HT-29 (cell line): ENCODE results near the gene ARHGAP15. TPM values are rescaled to one million over a fixed set of nuclear protein-coding genes. Genes with fewer than 3 reads are reported as not detected.

Experiments used
- DNase-seq: peaks from one replicate; pipeline ENCODE4 v3.0.0-alpha.2; 2015; ENCODE audit warnings: low spot score
- total RNA-seq: library from RNA; depleted of rRNA; stranded (reverse); fragments of >200 nt; shearing (Covaris generic); gene quantifications from 2 replicates; pipeline ENCODE4 v1.2.3, GENCODE V29; 2014

The ARHGAP15 gene
- total RNA-seq, 1 experiment from 2014 or later, result not detected

DNA sequence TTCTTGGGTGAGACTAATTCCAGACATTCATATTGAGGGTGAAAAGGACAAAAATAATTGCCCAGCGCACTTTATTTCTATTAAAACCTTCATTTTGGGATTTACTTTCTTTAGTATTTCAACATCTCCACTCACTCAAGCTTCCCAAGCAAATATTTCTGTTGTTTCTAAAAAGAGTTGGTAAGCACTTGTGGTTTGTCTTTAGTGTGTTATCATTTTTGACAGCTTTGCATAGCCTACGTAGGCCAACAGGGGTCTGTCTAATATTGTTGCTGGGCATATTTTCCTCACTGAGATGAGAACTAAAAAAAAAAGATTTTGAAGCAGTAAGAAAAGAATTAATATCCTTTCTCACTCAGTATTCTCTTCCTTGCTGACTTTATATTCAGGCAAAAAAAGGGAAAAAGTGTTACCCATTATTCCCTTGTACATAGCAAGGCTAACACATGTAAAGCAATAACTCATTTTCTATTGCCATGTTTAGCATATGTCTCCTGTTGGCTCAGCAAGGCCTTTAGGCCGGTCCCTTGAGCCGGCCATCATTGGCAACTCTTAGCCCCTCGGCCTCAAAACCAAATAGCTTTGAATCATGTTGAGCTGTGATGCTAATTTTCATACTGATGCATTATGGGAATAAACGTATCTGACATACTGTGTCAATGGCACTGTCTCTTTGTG, 494.2 kb downstream of the ARHGAP15 start:
- no peak for DNase-seq

DNA sequence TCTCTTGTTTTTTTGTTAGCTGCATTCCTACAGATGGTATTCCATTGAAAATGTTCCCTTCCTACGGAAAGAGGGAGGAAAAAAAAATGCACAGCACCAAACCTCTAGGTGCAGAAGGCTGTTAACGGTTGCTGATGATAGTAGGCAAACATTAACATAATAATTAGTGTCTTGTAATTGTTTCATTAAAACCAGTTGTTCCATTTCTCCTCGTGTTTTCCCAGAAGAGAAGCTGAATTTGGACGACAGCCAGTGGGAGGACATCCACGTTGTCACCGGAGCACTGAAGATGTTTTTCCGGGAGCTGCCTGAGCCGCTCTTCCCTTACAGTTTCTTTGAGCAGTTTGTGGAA, 494.7 kb downstream of the ARHGAP15 start:
- no peak for DNase-seq

GRCh38 chr2:143629340-143629739, 500.1 kb downstream of the ARHGAP15 start:
- DNase-seq, result no peak

DNA sequence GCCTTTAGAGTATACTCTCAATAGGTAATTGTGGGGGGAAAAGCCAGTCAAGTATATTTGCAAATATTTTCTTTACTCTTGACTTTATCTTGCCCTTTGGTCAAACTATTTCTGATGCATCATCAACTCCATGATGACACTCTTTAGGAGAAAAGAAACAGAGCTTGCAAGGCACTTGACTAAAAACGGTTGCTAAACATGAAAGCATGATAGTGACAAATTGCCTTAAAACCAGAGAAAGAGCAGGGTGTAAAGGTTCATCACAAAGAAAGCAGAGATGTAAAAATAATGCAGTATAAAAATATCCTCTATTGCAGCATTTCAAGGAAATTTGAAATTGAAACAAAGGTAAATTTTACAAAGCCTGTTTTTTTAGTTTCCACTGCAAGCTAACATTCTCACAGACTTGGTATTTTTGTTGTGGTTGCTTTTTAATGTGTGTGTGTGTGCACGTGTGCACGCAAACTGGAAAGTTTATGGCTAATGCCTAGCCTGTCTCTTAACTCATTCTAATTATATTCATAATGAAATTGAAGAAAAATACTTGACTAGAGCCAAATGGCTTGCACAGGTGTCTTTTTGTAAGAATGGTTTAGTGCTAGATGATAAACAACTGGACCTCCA, 503.6 kb downstream of the ARHGAP15 start:
- DNase-seq, result no peak

DNA sequence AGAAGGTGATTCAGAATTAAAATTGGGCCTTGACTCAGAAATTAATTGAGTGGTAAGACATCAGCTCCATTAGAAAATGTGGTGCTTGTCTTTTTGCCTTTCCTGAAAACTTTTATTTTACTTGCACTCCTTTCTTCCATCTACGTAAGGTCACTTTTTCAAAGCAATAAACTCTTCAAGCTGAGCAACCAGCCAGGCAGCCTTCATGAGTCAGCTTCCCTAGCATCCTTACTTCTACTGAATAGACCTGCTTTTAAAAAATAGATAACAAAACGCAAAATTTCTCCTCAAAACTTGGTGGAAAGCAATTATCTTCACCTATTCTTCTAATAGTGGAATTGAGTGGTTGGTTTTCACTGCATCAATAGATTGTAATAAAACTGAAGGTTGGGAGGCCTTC, 504.2 kb downstream of the ARHGAP15 start:
- DNase-seq, result no peak

GRCh38 chr2:143635302-143635701, 506.1 kb downstream of the ARHGAP15 start:
- no peak for DNase-seq

DNA sequence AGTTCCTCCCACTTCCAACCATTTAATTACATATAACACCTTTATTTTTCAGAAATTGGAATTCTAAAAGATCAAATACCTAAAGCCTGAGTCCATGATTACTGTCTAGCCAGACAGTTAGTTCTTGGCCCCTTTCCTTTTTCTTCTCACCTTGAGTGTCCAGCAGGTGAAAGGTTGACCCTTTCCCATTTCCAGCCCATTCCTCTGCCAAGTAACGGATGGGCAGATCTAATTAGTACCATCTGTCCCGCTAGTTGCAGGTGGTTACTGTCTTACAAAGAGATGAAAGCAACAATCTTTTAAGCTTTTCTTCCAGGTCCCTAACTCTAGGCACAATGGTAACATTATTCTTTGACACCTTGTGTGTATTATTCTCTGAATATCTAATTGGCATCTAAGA, 506.7 kb downstream of the ARHGAP15 start:
- DNase-seq, result no peak

DNA sequence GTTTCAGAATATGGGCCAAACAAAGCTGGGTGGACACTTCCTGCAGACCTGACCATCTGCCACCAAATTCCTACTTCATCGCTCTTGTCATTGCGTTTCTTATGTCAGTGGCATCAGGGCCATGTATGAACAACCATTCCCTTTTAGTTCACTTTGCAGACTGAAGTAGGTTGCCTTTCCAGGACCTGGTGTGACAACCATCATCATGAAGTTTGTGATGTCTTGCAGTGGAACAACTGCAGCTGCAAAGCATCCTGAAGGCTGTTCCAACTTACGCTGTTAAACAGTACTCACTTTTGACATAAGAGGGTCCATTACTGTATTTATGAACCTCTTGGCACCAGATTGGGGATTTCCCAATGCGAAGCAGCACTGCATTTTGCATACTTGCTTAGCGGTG, 511.6 kb downstream of the ARHGAP15 start:
- no peak for DNase-seq

- no peak for DNase-seq
Measured at GRCh38 chr2:143645921-143646645, 516.9 kb downstream of the ARHGAP15 start.

- DNase-seq, result no peak
Measured at GRCh38 chr2:143649226-143649740, 520.1 kb downstream of the ARHGAP15 start.

DNA sequence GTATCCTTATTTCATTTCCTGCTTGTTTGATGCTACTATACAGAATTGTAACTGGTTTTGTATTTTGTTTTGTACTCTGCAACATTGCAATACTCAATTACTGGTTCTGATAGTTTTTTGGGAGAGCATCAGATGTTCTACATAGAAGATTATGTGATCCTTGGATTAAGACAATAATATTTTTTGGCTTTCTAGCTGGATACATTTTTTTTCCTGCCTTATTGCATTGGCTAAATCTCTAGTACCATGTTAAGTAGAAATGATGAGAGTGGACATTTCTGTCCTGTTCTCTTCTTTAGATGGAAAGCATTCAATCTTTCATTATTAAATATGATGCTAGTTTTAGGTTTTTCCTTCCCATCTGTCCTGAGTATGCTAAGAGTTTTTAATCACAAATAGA, 523.5 kb downstream of the ARHGAP15 start:
- DNase-seq, result no peak

DNA sequence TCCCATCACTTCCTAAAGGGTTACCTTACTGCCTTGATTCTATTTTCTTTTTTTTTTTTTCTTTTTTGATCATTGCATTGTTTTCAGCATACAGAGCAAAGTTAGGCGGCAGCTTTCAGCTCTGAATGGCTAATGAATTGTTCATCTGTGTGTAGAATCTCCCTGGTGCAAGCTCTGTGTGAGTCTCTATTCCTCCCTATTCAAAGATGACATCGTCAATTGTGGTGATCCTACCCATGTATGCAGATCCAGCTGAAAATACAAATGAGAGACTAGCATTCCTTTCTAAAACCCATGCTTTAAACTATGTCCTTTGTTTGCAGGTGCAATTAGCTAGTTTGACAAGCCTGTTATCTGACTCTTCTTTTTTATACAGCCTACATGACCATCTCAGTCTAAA, 539.0 kb downstream of the ARHGAP15 start:
- no peak for DNase-seq

DNA sequence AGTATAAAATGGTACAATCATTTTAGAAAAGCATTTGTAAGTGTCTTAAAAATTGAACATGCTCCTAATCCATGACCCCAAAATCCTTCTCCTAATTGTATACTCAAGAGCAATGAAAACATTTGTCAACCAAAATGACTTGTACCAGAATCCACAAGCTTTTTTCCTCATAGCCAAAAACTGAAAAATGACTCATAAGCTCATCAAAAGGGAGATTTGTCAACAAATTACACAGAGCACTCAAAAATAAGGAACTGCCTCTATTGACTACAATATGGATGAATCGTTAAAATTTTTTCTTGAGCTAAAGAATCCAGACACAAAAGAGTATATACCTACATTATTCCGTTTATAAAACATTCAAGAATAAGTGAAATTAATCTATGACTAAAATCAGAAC, 544.8 kb downstream of the ARHGAP15 start:
- DNase-seq, result no peak

GRCh38 chr2:143675021-143675420, 545.8 kb downstream of the ARHGAP15 start:
- no peak for DNase-seq

DNA sequence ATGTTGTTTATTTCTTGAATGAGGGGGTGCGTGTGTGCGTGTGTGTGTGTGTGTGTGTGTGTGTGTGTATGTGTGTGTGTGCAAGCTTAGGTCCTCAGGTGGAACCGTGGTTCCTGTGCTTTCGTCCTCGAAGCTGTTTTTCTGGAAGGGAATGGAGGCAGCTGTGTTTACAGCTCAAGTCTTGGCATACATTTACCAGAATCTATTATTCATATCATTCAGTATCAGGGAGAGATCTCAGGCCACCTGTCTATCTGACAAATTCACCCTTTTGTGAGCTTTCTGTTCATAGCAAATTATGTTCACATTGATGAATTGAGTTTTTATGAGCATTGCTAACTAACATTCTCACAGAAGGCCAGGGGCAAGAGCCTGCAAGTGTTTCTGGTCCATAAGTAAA, 550.4 kb downstream of the ARHGAP15 start:
- no peak for DNase-seq

DNA sequence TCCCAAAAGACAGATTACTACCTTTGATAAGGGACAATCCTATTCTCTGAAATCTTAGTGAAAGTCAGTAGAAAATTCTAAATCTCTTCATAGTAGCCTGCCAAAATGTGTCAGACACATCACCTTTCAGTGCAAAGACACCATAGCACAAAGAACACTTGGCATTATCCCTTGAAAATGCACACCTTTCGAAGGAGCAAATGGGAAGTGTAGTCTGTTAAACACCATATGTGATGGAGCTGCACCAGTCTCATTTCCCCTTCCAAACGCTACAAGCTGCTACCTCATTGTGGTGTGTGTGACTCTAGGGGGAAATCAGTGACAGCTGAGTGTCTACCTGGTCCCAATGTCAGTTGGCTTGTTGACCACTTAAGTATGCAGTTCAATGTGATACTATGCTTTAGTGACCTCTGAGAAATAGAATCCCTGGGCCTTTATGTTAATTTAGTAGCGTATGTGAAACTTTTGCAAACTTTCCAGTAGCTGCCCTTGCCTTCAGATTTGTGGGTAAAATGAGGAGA, 551.7 kb downstream of the ARHGAP15 start:
- no peak for DNase-seq

DNA sequence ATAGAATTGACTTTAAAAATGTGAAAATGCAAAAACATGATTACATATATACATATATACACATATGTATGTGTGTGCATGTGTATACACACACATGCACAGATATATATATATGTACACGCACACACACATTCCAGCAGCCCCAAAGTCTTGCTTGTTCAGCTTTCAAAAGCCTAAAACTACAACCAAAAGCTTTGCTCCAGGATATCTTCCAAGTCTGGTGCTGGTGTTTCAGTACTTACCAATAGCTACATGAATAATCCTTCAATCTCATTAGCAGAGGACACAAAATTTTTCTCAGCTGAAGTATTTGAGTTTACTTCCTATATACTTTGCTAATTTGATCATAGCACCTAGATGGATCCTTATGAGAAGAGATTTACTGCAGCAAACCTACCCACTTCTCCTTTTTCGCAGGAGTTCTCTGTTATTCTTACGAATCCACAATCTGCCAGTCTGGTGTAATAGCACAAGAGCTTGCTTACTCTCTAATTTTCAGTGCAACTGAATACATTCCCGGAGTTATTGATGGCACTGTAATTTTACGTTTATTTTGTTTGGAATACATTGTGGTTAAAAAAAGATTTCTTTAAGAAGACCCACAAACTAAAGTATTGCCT, 553.3 kb downstream of the ARHGAP15 start:
- DNase-seq, result no peak

DNA sequence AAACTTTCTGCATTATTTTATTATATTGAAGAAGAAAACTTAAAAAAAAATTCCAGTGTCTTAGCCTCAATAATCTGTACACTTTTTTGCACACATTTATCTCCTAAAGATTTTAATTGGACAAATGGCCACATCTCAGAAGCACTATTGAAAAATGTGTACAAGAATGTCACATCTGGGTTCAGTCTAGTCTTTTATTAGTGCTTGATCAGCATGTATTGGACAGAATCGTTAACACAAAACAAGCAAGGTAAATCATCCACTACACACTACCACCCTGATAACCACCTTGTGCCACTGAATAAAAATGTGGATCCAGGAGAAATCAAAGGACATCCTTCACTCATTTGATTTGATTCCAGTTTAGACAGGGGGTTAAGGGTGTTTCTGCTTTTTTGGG, 554.8 kb downstream of the ARHGAP15 start:
- no peak for DNase-seq

GRCh38 chr2:143684551-143685320, 555.5 kb downstream of the ARHGAP15 start:
- DNase-seq, result no peak

- no peak for DNase-seq
Measured at GRCh38 chr2:143685421-143686078, 556.3 kb downstream of the ARHGAP15 start.
